ENCODE measurements around the gene LATS2.
A peak's percentile ranks its signal among the peaks of the same experiment; 100 is the strongest.

Gene LATS2

DNA sequence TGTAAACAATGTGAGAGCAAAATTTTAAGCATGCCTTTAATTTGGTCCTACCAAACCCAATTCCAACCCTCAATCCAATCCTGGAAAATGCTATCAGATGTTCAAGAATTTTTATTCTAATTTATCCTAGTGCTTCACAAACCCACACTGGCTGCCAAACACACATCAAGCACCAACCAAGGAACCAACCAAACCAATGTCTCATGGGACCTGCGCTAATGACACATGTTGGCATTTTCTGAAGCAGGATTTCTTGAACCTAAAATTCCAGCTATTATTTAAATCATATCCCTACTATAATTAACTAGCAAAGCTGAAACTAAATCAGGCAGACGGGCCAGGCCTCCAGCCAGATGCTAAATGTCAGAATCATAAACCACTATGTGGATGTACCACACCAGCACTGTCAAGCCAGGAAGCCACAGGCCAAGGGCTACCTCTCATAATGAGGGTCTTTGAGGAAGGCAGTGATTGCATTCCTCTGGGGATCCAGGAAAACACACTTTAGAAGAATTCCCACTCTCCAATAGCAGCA lies 5.8 kb downstream of the LATS2 start:
- TF ChIP-seq, protein P1, sequence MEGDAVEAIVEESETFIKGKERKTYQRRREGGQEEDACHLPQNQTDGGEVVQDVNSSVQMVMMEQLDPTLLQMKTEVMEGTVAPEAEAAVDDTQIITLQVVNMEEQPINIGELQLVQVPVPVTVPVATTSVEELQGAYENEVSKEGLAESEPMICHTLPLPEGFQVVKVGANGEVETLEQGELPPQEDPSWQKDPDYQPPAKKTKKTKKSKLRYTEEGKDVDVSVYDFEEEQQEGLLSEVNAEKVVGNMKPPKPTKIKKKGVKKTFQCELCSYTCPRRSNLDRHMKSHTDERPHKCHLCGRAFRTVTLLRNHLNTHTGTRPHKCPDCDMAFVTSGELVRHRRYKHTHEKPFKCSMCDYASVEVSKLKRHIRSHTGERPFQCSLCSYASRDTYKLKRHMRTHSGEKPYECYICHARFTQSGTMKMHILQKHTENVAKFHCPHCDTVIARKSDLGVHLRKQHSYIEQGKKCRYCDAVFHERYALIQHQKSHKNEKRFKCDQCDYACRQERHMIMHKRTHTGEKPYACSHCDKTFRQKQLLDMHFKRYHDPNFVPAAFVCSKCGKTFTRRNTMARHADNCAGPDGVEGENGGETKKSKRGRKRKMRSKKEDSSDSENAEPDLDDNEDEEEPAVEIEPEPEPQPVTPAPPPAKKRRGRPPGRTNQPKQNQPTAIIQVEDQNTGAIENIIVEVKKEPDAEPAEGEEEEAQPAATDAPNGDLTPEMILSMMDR (IDR thresholded peaks at IDR 0.05; ENCODE audit: borderline replicate concordance, extremely low read depth, low read length, poor library complexity, severe bottlenecking), result no peak
- TF ChIP-seq EZH2 (IDR thresholded peaks at IDR 0.05; ENCODE audit: borderline replicate concordance, low read depth, low read length, severe bottlenecking), result no peak
- H3K27me3 ChIP-seq (ENCODE audit: insufficient read depth, low read length, poor library complexity), result no peaks in the 10 kb centered on the region
- no peak overlapping the region for H3K9ac ChIP-seq (ENCODE audit: low read depth, low read length)
- no peak for DNase-seq
- no peak overlapping the region for H3K4me3 ChIP-seq (ENCODE audit: low read depth in 1 of 2, low read length in 2 of 2)
- no peak overlapping the region for H3K27ac ChIP-seq (ENCODE audit: low read length)
- H4K20me1 ChIP-seq (ENCODE audit: insufficient read depth, low read length), result no peaks in the 10 kb centered on the region
- H3K79me2 ChIP-seq (ENCODE audit: insufficient read depth, low read length), result no peaks in the 10 kb centered on the region
- H2AFZ ChIP-seq (ENCODE audit: low read depth, low read length), result no peak overlapping the region
- no peaks in the 10 kb centered on the region for H3K9me3 ChIP-seq (ENCODE audit: insufficient read depth, low read length, severe bottlenecking)
- H3K4me1 ChIP-seq (ENCODE audit: insufficient read depth, low read length), result no peaks in the 10 kb centered on the region
- H3K36me3 ChIP-seq (ENCODE audit: insufficient read depth, low read length), result no peaks in the 10 kb centered on the region
- ATAC-seq (ENCODE audit: insufficient read depth, low read depth), result no peak
- no peak overlapping the region for H3K4me2 ChIP-seq (ENCODE audit: insufficient read depth, low read length)

DNA sequence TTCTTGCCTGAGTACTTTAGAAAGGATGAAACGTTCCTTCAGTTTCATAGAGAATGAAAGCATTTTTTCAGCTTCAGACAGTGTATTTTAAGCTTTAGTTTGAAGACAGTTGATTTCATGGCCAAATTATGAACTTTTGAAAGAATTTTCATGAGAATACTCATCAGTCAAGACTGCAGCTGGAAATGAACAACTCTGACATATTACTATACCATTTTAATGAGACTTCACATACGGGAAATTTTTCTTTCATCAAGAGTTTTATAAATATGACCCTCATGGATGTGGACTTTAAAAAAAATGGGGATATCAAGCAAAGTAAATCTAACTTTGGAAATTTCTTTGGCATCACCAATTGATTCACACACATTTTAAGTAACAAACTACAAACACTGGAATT lies 6.4 kb downstream of the LATS2 start:
- no peak for ATAC-seq (ENCODE audit: insufficient read depth, low read depth)
- no peak overlapping the region for H2AFZ ChIP-seq (ENCODE audit: low read depth, low read length)
- H4K20me1 ChIP-seq (ENCODE audit: insufficient read depth, low read length), result no peaks in the 10 kb centered on the region
- no peaks in the 10 kb centered on the region for H3K36me3 ChIP-seq (ENCODE audit: insufficient read depth, low read length)
- no peak for DNase-seq
- no peak overlapping the region for H3K4me3 ChIP-seq (ENCODE audit: low read depth in 1 of 2, low read length in 2 of 2)
- no peaks in the 10 kb centered on the region for H3K4me1 ChIP-seq (ENCODE audit: insufficient read depth, low read length)
- H3K79me2 ChIP-seq (ENCODE audit: insufficient read depth, low read length), result no peaks in the 10 kb centered on the region
- H3K27me3 ChIP-seq (ENCODE audit: insufficient read depth, low read length, poor library complexity), result no peaks in the 10 kb centered on the region
- TF ChIP-seq, protein P1 (IDR thresholded peaks at IDR 0.05; ENCODE audit: borderline replicate concordance, extremely low read depth, low read length, poor library complexity, severe bottlenecking), result no peak
- no peaks in the 10 kb centered on the region for H3K9me3 ChIP-seq (ENCODE audit: insufficient read depth, low read length, severe bottlenecking)
- H3K9ac ChIP-seq (ENCODE audit: low read depth, low read length), result no peak overlapping the region
- H3K27ac ChIP-seq (ENCODE audit: low read length), result no peak overlapping the region
- H3K4me2 ChIP-seq (ENCODE audit: insufficient read depth, low read length), result no peak overlapping the region

GRCh38 chr13:21054313-21054712 lies 7.1 kb downstream of the LATS2 start:
- ATAC-seq (ENCODE audit: insufficient read depth, low read depth) (no peak), DNase-seq (no peak)
- Histone ChIP-seq H3K79me2 (ENCODE audit: insufficient read depth, low read length) (no peaks in the 10 kb centered on the region), H2AFZ (ENCODE audit: low read depth, low read length) (no peak overlapping the region), H3K9ac (ENCODE audit: low read depth, low read length) (no peak overlapping the region), H3K4me1 (ENCODE audit: insufficient read depth, low read length) (no peaks in the 10 kb centered on the region), H3K27me3 (ENCODE audit: insufficient read depth, low read length, poor library complexity) (no peaks in the 10 kb centered on the region), H3K9me3 (ENCODE audit: insufficient read depth, low read length, severe bottlenecking) (no peaks in the 10 kb centered on the region), H4K20me1 (ENCODE audit: insufficient read depth, low read length) (no peaks in the 10 kb centered on the region), H3K36me3 (ENCODE audit: insufficient read depth, low read length) (no peaks in the 10 kb centered on the region), H3K4me2 (ENCODE audit: insufficient read depth, low read length) (no peak overlapping the region), H3K4me3 (ENCODE audit: low read depth in 1 of 2, low read length in 2 of 2) (no peak overlapping the region), H3K27ac (ENCODE audit: low read length) (no peak overlapping the region)
- TF ChIP-seq, protein P1 (IDR thresholded peaks at IDR 0.05; ENCODE audit: borderline replicate concordance, extremely low read depth, low read length, poor library complexity, severe bottlenecking), result no peak
- no peak for TF ChIP-seq EZH2 (IDR thresholded peaks at IDR 0.05; ENCODE audit: borderline replicate concordance, low read depth, low read length, severe bottlenecking)

DNA sequence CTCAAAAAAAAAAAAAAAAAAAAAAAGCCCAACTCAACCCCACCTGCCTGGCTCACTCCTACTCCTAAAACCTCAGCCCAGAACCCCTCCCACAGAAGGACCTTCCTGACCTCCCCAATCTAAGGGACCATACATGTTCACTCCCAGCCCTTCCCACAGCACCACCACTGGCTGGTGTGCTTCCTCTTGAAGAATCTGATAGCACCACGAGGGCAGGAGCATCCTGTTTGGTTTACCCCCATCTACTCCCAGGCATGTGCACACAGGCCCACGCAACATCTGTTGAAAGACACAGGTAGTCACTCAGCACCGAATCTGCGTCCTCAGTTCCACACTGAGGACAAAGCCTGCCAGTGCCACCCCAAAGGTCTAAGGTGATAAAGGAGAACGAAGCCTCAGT lies 8.2 kb downstream of the LATS2 start:
- ATAC-seq (ENCODE audit: insufficient read depth, low read depth) (peak; percentile 70), DNase-seq (peak; percentile 20)
- H3K4me1 ChIP-seq (ENCODE audit: insufficient read depth, low read length), result no peaks in the 10 kb centered on the region
- H3K27me3 ChIP-seq (ENCODE audit: insufficient read depth, low read length, poor library complexity), result no peaks in the 10 kb centered on the region
- no peaks in the 10 kb centered on the region for H3K79me2 ChIP-seq (ENCODE audit: insufficient read depth, low read length)
- H3K9me3 ChIP-seq (ENCODE audit: insufficient read depth, low read length, severe bottlenecking), result no peaks in the 10 kb centered on the region
- H3K36me3 ChIP-seq (ENCODE audit: insufficient read depth, low read length), result no peaks in the 10 kb centered on the region
- no peak overlapping the region for H3K9ac ChIP-seq (ENCODE audit: low read depth, low read length)
- no peak for TF ChIP-seq EZH2 (IDR thresholded peaks at IDR 0.05; ENCODE audit: borderline replicate concordance, low read depth, low read length, severe bottlenecking)
- TF ChIP-seq, protein P1 (IDR thresholded peaks at IDR 0.05; ENCODE audit: borderline replicate concordance, extremely low read depth, low read length, poor library complexity, severe bottlenecking), result no peak
- no peak overlapping the region for H2AFZ ChIP-seq (ENCODE audit: low read depth, low read length)
- H3K4me2 ChIP-seq (ENCODE audit: insufficient read depth, low read length), result no peak overlapping the region
- H3K27ac ChIP-seq (ENCODE audit: low read length), result no peak overlapping the region
- no peaks in the 10 kb centered on the region for H4K20me1 ChIP-seq (ENCODE audit: insufficient read depth, low read length)
- no peak overlapping the region for H3K4me3 ChIP-seq (ENCODE audit: low read depth in 1 of 2, low read length in 2 of 2)

All from DND-41 (cell line).